ENCODE measurements around the gene RFX8.

DNA sequence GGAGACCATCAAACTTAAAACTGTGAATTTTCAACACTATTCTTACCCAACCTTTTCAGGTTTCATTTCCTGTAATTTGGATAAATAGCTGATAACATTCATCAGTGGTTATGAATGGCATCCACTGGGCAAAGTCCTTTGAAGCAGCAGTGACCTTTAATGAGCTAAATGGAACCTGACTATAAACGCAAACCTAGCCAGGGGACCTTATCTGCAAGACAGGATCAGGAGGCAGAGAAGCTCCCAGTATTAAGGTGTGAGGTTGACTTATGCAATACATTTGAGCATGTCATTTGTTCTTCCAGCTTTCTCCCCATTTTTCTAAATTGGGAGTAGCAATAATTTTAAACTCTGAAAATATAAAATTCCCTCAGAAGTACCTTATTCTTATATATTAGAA lies 126.0 kb downstream of the RFX8 start:
- TF ChIP-seq, protein P1, sequence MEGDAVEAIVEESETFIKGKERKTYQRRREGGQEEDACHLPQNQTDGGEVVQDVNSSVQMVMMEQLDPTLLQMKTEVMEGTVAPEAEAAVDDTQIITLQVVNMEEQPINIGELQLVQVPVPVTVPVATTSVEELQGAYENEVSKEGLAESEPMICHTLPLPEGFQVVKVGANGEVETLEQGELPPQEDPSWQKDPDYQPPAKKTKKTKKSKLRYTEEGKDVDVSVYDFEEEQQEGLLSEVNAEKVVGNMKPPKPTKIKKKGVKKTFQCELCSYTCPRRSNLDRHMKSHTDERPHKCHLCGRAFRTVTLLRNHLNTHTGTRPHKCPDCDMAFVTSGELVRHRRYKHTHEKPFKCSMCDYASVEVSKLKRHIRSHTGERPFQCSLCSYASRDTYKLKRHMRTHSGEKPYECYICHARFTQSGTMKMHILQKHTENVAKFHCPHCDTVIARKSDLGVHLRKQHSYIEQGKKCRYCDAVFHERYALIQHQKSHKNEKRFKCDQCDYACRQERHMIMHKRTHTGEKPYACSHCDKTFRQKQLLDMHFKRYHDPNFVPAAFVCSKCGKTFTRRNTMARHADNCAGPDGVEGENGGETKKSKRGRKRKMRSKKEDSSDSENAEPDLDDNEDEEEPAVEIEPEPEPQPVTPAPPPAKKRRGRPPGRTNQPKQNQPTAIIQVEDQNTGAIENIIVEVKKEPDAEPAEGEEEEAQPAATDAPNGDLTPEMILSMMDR (IDR thresholded peaks at IDR 0.05): no peak
- TF ChIP-seq POLR2AphosphoS5 (IDR thresholded peaks at IDR 0.05): no peak
- TF ChIP-seq POLR2A (IDR thresholded peaks at IDR 0.05): no peak

Data from transverse colon (tissue), 4 donors.